ENCODE data around the gene NES.

Gene NES

DNA sequence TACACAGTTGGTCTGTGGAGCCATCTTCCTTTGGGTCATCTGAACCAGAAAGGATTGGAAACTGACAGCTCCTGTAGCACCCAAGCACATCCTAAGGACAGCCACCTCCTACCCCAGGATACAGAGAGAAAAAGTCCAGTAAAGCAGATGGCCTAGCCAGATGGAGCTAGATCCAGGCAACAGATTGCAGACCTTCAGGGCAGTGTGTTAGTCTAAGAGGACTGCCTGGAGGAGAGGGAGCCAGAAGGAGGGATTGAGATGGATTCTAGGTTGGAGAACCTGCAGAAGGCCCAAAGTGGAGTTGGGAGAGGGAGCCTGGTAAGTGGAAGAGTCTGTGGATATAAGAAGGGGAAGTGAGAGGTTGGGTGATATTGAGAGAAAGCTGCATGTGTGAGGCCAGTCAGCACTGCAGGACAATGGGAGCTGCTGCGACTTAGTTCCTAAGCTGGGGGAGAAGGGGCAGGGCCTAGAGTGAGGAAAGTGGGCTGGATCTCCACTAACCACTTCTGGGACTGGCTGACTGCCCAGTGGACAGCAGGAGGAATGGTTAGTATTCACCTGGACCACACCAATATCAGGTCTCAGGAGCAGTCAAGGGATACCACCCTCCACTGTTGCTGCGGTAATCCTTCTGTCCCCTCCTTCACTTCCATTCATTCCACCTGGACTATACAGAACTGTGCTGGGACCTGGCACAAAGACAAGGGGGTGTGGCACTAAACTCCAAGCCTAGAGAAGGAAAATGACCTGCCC is 21.9 kb downstream of the NES start:
- Histone ChIP-seq H3F3A (ENCODE audit: insufficient read depth) (no peaks in the 10 kb centered on the region), H3K9me2 (replicated peaks; ENCODE audit: insufficient read depth, low read length) (no peaks in the 10 kb centered on the region), H4K20me1 (ENCODE audit: low read depth, low read length) (no peaks in the 10 kb centered on the region), H2AFZ (ENCODE audit: low read depth, low read length, severe bottlenecking) (no peak overlapping the region), H3K9me3 (ENCODE audit: insufficient read depth, low read length) (no peaks in the 10 kb centered on the region), H3K27ac (ENCODE audit: low read depth, low read length) (no peak overlapping the region), H3K4me3 (ENCODE audit: insufficient read depth, low read length, poor library complexity, severe bottlenecking) (no peak overlapping the region), H3K4me2 (ENCODE audit: low read depth, low read length, poor library complexity, severe bottlenecking) (no peak overlapping the region), H3K27me3 (ENCODE audit: low read length) (no peaks in the 10 kb centered on the region), H3K79me2 (ENCODE audit: insufficient read depth, low read length) (no peaks in the 10 kb centered on the region), H3K36me3 (ENCODE audit: low read length) (no peaks in the 10 kb centered on the region), H3K9ac (ENCODE audit: low read length) (no peak overlapping the region)
- TF ChIP-seq CTCF (IDR thresholded peaks at IDR 0.05; ENCODE audit: insufficient read depth, low read length, poor library complexity, severe bottlenecking): no peak
- no peak for TF ChIP-seq EZH2phosphoT487 (conservative IDR thresholded peaks at IDR 0.05; ENCODE audit: low read length)

- H3K9ac ChIP-seq (ENCODE audit: low read length): no peak overlapping the region
- no peaks in the 10 kb centered on the region for H3K9me3 ChIP-seq (ENCODE audit: insufficient read depth, low read length)
- H3K27ac ChIP-seq (ENCODE audit: low read depth, low read length): no peak overlapping the region
- H3K79me2 ChIP-seq (ENCODE audit: insufficient read depth, low read length): no peaks in the 10 kb centered on the region
- H3K36me3 ChIP-seq (ENCODE audit: low read length): no peaks in the 10 kb centered on the region
- H2AFZ ChIP-seq (ENCODE audit: low read depth, low read length, severe bottlenecking): no peak overlapping the region
- H3K9me2 ChIP-seq (replicated peaks; ENCODE audit: insufficient read depth, low read length): no peaks in the 10 kb centered on the region
- H3K27me3 ChIP-seq (ENCODE audit: low read length): no peaks in the 10 kb centered on the region
- H4K20me1 ChIP-seq (ENCODE audit: low read depth, low read length): no peaks in the 10 kb centered on the region
- no peaks in the 10 kb centered on the region for H3F3A ChIP-seq (ENCODE audit: insufficient read depth)
- no peak overlapping the region for H3K4me2 ChIP-seq (ENCODE audit: low read depth, low read length, poor library complexity, severe bottlenecking)
- H3K4me3 ChIP-seq (ENCODE audit: insufficient read depth, low read length, poor library complexity, severe bottlenecking): no peak overlapping the region
- no peak for TF ChIP-seq EZH2phosphoT487 (conservative IDR thresholded peaks at IDR 0.05; ENCODE audit: low read length)
- TF ChIP-seq CTCF (IDR thresholded peaks at IDR 0.05; ENCODE audit: insufficient read depth, low read length, poor library complexity, severe bottlenecking): no peak
Measured at GRCh38 chr1:156654700-156655099, 22.5 kb downstream of the NES start.

DNA sequence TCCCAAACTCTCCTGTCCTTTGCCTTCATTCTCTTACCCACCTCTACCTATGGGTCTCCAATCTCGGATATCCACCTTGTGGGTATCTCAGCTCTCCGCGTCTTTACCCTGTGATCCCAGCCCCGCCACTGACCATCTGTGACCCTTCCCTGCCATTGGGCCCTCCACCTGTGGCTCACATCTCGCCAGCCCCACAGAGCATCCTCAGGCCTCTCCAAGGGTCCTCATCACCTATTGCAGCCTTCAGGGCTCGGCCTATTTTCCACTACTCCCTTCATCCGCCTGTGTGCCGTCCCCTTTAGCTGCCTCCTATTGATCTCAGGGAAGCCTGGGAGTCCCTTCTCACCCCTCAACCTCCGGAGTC is 24.2 kb downstream of the NES start:
- Histone ChIP-seq H3K9ac (ENCODE audit: low read length) (no peak overlapping the region), H4K20me1 (ENCODE audit: low read depth, low read length) (no peaks in the 10 kb centered on the region), H3K4me3 (ENCODE audit: insufficient read depth, low read length, poor library complexity, severe bottlenecking) (no peak overlapping the region), H3K4me2 (ENCODE audit: low read depth, low read length, poor library complexity, severe bottlenecking) (no peak overlapping the region), H3K27me3 (ENCODE audit: low read length) (no peaks in the 10 kb centered on the region), H2AFZ (ENCODE audit: low read depth, low read length, severe bottlenecking) (no peak overlapping the region), H3K79me2 (ENCODE audit: insufficient read depth, low read length) (no peaks in the 10 kb centered on the region), H3K27ac (ENCODE audit: low read depth, low read length) (no peak overlapping the region), H3F3A (ENCODE audit: insufficient read depth) (no peaks in the 10 kb centered on the region), H3K9me2 (replicated peaks; ENCODE audit: insufficient read depth, low read length) (no peaks in the 10 kb centered on the region), H3K36me3 (ENCODE audit: low read length) (no peaks in the 10 kb centered on the region), H3K9me3 (ENCODE audit: insufficient read depth, low read length) (no peaks in the 10 kb centered on the region)
- TF ChIP-seq EZH2phosphoT487 (conservative IDR thresholded peaks at IDR 0.05; ENCODE audit: low read length) (no peak), CTCF (IDR thresholded peaks at IDR 0.05; ENCODE audit: insufficient read depth, low read length, poor library complexity, severe bottlenecking) (no peak)

All from SU-DHL-6 (cell line).